ENCODE results near the gene AARS1. TPM values are rescaled to one million over a fixed set of nuclear protein-coding genes. Genes with fewer than 3 reads are reported as not detected.
"Not testable (repeated sequence)": the region's sequence is repeated elsewhere in the genome, so short reads cannot be mapped to it uniquely, and the experiment has no call there.

The AARS1 gene
- total RNA-seq, 4 donors from 2014 or later = 67.1 to 101 (median 87.2) TPM

DNA sequence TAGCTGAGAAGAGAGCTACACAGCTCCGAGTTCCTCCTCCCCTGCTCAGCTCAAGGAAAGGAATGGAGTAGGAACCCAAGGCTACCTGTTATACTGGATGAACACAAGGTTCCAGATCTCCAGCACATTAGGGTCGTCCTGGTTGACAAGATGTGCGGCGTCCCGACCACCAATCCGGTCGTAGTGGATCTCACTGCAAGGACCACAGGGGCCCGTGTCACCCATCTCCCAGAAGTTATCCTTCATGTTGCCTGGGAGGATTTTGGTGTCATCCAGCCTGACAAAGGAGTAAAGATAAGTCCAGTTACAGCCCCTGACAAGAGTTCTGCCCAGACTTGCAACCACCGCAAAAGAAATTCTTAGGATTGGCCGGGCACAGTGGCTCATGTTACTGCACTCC, 17.6 kb downstream of the AARS1 start:
- Histone ChIP-seq H3K4me1 (peaks cover 0 to under 1% (median 0%) of the 10 kb centered on the region in 4 donors), H3K27ac (replicated peaks in 1 of 4) (no peak overlapping the region), H3K27me3 (no peaks in the 10 kb centered on the region), H3K9me3 (no peaks in the 10 kb centered on the region), H3K4me3 (no peak overlapping the region), H3K36me3 (peaks cover 93 to 100% (median 97%) of the 10 kb centered on the region in 4 donors)
- 94% methylated on average over 10 of the region's 10 CpGs for WGBS
- intact Hi-C loops (cut with DNase I) = no loop called here
- DNase-seq (ENCODE audit: extremely low spot score) = no peak
- TF ChIP-seq POLR2AphosphoS5 (IDR thresholded peaks at IDR 0.05) = no peak
- no peak for TF ChIP-seq EP300 (IDR thresholded peaks at IDR 0.05)
- TF ChIP-seq POLR2A (IDR thresholded peaks at IDR 0.05; ENCODE audit: low read depth) = no peak
- TF ChIP-seq, protein P1, sequence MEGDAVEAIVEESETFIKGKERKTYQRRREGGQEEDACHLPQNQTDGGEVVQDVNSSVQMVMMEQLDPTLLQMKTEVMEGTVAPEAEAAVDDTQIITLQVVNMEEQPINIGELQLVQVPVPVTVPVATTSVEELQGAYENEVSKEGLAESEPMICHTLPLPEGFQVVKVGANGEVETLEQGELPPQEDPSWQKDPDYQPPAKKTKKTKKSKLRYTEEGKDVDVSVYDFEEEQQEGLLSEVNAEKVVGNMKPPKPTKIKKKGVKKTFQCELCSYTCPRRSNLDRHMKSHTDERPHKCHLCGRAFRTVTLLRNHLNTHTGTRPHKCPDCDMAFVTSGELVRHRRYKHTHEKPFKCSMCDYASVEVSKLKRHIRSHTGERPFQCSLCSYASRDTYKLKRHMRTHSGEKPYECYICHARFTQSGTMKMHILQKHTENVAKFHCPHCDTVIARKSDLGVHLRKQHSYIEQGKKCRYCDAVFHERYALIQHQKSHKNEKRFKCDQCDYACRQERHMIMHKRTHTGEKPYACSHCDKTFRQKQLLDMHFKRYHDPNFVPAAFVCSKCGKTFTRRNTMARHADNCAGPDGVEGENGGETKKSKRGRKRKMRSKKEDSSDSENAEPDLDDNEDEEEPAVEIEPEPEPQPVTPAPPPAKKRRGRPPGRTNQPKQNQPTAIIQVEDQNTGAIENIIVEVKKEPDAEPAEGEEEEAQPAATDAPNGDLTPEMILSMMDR (IDR thresholded peaks at IDR 0.05) = no peak

DNA sequence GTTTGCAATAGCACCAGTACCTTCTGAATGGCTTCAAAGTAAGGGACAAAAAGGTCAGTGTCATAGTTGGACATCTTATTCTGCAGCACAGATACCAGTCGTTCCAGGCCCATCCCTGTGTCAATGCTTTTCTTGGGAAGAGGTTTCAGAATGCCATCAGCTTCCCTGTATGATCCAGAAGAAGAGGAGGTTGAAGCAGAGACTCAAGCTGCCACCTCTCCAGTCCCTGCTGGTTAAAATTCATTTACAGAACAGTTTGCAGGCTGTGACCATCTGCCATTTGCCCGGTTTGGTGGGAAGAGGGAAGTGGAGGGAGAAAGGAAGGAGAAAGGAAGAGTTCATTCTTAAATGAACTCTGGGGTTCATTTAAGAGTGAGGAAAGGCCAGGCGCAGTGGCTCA, 19.1 kb downstream of the AARS1 start:
- TF ChIP-seq EP300 (IDR thresholded peaks at IDR 0.05) = no peak
- TF ChIP-seq POLR2AphosphoS5 (IDR thresholded peaks at IDR 0.05) = no peak
- TF ChIP-seq, protein P1 (IDR thresholded peaks at IDR 0.05) = no peak
- TF ChIP-seq POLR2A (IDR thresholded peaks at IDR 0.05; ENCODE audit: low read depth) = no peak
- H3K4me1 ChIP-seq = no peaks in the 10 kb centered on the region
- 93% methylated on average over 3 of the region's 3 CpGs for whole genome bisulfite sequencing
- H3K27ac ChIP-seq (replicated peaks in 1 of 4) = no peak overlapping the region
- intact Hi-C loops (cut with DNase I) = no loop called here
- H3K4me3 ChIP-seq = no peak overlapping the region
- no peaks in the 10 kb centered on the region for H3K9me3 ChIP-seq
- no peaks in the 10 kb centered on the region for H3K27me3 ChIP-seq
- peaks cover 93 to 100% (median 96%) of the 10 kb centered on the region in 4 donors for H3K36me3 ChIP-seq
- DNase-seq (ENCODE audit: extremely low spot score) = no peak

DNA sequence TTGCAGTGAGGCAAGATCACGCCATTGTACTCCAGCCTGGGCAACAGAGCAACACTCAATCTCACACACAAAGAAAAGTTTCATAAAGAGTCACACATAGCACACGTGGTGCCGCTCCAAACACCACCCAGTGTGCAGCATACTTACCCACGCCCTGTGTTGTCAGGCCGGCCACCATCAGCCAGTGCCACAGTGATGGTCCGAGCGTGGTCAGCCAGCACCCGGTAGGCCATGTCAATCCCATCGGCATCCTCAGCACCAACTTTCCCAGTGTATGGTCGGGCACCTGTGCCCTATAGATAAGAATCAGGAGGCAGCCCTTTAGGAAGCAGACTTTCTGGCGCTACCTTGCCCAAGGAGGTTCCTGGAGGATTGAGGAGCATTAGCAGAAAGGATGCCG, 19.8 kb downstream of the AARS1 start:
- DNase-seq (ENCODE audit: extremely low spot score) = no peak
- WGBS = 84% methylated on average over 12 of the region's 12 CpGs

DNA sequence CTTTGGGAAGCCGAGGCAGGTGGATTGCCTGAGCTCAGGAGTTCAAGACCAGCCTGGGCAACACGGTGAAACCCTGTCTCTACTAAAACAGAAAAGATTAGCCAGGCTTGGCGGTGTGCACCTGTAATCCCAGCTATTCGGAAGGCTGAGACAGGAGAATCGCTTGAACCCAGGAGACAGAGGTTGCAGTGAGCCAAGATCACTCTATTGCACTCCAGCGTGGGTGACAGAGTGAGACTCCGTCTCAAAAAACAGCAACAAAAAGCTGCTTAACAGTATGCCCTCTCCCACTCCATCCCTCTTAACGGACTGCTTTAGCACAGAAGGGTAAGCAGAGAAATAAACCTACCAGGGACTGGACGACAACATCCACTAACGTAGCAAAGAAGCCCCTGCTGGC, 21.4 kb downstream of the AARS1 start:
- DNase-seq (ENCODE audit: extremely low spot score); H3K4me1 ChIP-seq; H3K4me3 ChIP-seq; H3K27ac ChIP-seq (replicated peaks in 1 of 4); intact Hi-C loops (cut with DNase I); H3K27me3 ChIP-seq; H3K9me3 ChIP-seq: not testable (repeated sequence)
- 93% methylated on average over 10 of the region's 10 CpGs for WGBS
- peaks cover 94 to 100% (median 96%) of the 10 kb centered on the region in 4 donors for H3K36me3 ChIP-seq

More for the DNA sequence above, 19.8 kb downstream of the AARS1 start:
- Histone ChIP-seq H3K4me1 (no peaks in the 10 kb centered on the region), H3K9me3 (no peaks in the 10 kb centered on the region), H3K27me3 (no peaks in the 10 kb centered on the region), H3K4me3 (no peak overlapping the region), H3K27ac (replicated peaks in 1 of 4) (no peak overlapping the region), H3K36me3 (peaks cover 93 to 100% (median 96%) of the 10 kb centered on the region in 4 donors)
- TF ChIP-seq POLR2AphosphoS5 (IDR thresholded peaks at IDR 0.05) (no peak), POLR2A (IDR thresholded peaks at IDR 0.05; ENCODE audit: low read depth) (no peak), EP300 (IDR thresholded peaks at IDR 0.05) (no peak)
- TF ChIP-seq, protein P1 (IDR thresholded peaks at IDR 0.05) = no peak
- intact Hi-C loops (cut with DNase I) = no loop called here

DNA sequence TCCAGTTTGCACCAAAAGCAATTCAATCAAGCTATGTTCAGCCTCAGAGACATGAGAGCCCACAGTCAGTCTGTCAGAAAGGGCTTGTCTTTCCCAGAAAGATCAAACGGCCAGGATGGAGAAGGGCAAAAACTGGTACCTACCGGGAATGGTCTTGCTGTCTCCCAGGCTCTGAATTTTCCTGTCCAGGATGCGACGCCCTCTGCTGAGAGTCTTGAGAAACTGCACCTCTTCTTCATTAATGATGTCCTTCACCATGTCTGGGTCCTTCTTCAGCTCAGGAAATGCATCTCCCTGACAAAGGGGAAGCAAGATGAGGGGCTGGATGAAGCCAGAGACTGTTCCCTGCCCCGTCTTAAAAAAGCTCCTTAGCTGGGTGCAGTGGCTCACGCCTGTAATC, 21.8 kb downstream of the AARS1 start:
- DNase-seq (ENCODE audit: extremely low spot score) = no peak
- Histone ChIP-seq H3K9me3 (no peaks in the 10 kb centered on the region), H3K4me1 (no peaks in the 10 kb centered on the region), H3K4me3 (no peak overlapping the region), H3K36me3 (peaks cover 96 to 100% (median 97%) of the 10 kb centered on the region in 4 donors), H3K27ac (replicated peaks in 1 of 4) (no peak overlapping the region), H3K27me3 (no peaks in the 10 kb centered on the region)
- TF ChIP-seq POLR2AphosphoS5 (IDR thresholded peaks at IDR 0.05) = no peak
- TF ChIP-seq, protein P1 (IDR thresholded peaks at IDR 0.05) = peak; percentile 27 to 58 (median 37)
- no peak for TF ChIP-seq EP300 (IDR thresholded peaks at IDR 0.05)
- no peak for TF ChIP-seq POLR2A (IDR thresholded peaks at IDR 0.05; ENCODE audit: low read depth)
- intact Hi-C loops (cut with DNase I) = no loop called here
- 52% methylated on average over 6 of the region's 6 CpGs for WGBS

DNA sequence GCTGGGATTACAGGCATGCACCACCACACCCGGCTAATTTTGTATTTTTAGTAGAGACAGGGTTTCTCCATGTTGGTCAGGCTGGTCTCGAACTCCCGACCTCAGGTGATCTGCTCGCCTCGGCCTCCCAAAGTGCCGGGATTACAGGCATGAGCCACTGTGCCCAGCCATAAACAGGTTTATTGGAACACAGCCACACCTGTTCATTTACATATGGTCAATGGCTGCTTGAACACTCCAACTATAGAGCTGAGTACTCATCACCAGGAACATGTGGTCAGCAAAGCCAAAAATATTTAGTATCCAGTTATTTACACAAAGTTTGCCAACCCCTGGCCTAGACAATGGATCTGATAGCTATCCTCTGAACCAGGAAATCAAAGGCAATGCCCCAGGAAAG, 29.4 kb downstream of the AARS1 start:
- H3K9me3 ChIP-seq; DNase-seq (ENCODE audit: extremely low spot score); H3K4me3 ChIP-seq; H3K4me1 ChIP-seq; H3K27ac ChIP-seq (replicated peaks in 1 of 4); H3K27me3 ChIP-seq: not testable (repeated sequence)
- WGBS = 96% methylated on average over 6 of the region's 6 CpGs
- intact Hi-C loops (cut with DNase I) = loop anchor here (10.0 kb wide), 1 partner anchor 95 kb away; no protein-coding TSS in a partner anchor
- peaks cover 96 to 100% (median 100%) of the 10 kb centered on the region in 4 donors for H3K36me3 ChIP-seq
